Measurements from ENCODE around the gene NEO1.

NEO1 gene

GRCh38 chr15:73331501-73331900 lies 279.2 kb downstream of the NEO1 start:
- H3K9me2 ChIP-seq (replicated peaks; ENCODE audit: insufficient read depth, low read length): no peaks in the 10 kb centered on the region
- H2AFZ ChIP-seq (ENCODE audit: low read depth, low read length, severe bottlenecking): no peak overlapping the region

GRCh38 chr15:73331991-73332925 lies 280.0 kb downstream of the NEO1 start:
- Histone ChIP-seq H3F3A (ENCODE audit: insufficient read depth) (no peaks in the 10 kb centered on the region), H3K9ac (ENCODE audit: low read length) (no peak overlapping the region)

More at GRCh38 chr15:73331501-73331900, 279.2 kb downstream of the NEO1 start:
- no peak overlapping the region for H3K27ac ChIP-seq (ENCODE audit: low read depth, low read length)
- H3K27me3 ChIP-seq (ENCODE audit: low read length): no peaks in the 10 kb centered on the region
- no peaks in the 10 kb centered on the region for H3F3A ChIP-seq (ENCODE audit: insufficient read depth)
- H3K4me3 ChIP-seq (ENCODE audit: insufficient read depth, low read length, poor library complexity, severe bottlenecking): no peak overlapping the region
- H3K9ac ChIP-seq (ENCODE audit: low read length): no peak overlapping the region
- TF ChIP-seq CTCF (IDR thresholded peaks at IDR 0.05; ENCODE audit: insufficient read depth, low read length, poor library complexity, severe bottlenecking) (no peak), EZH2phosphoT487 (conservative IDR thresholded peaks at IDR 0.05; ENCODE audit: low read length) (no peak)
- H3K36me3 ChIP-seq (ENCODE audit: low read length): no peaks in the 10 kb centered on the region
- H3K4me2 ChIP-seq (ENCODE audit: low read depth, low read length, poor library complexity, severe bottlenecking): no peak overlapping the region
- H4K20me1 ChIP-seq (ENCODE audit: low read depth, low read length): no peaks in the 10 kb centered on the region
- H3K79me2 ChIP-seq (ENCODE audit: insufficient read depth, low read length): no peaks in the 10 kb centered on the region
- no peaks in the 10 kb centered on the region for H3K9me3 ChIP-seq (ENCODE audit: insufficient read depth, low read length)

GRCh38 chr15:73333001-73333400 lies 280.7 kb downstream of the NEO1 start:
- TF ChIP-seq EZH2phosphoT487 (conservative IDR thresholded peaks at IDR 0.05; ENCODE audit: low read length): no peak
- no peak for TF ChIP-seq CTCF (IDR thresholded peaks at IDR 0.05; ENCODE audit: insufficient read depth, low read length, poor library complexity, severe bottlenecking)
- no peak overlapping the region for H3K4me3 ChIP-seq (ENCODE audit: insufficient read depth, low read length, poor library complexity, severe bottlenecking)
- no peak overlapping the region for H3K4me2 ChIP-seq (ENCODE audit: low read depth, low read length, poor library complexity, severe bottlenecking)
- no peaks in the 10 kb centered on the region for H3F3A ChIP-seq (ENCODE audit: insufficient read depth)
- no peaks in the 10 kb centered on the region for H4K20me1 ChIP-seq (ENCODE audit: low read depth, low read length)
- no peak overlapping the region for H3K9ac ChIP-seq (ENCODE audit: low read length)
- no peaks in the 10 kb centered on the region for H3K9me2 ChIP-seq (replicated peaks; ENCODE audit: insufficient read depth, low read length)
- no peaks in the 10 kb centered on the region for H3K27me3 ChIP-seq (ENCODE audit: low read length)
- no peaks in the 10 kb centered on the region for H3K9me3 ChIP-seq (ENCODE audit: insufficient read depth, low read length)
- no peak overlapping the region for H2AFZ ChIP-seq (ENCODE audit: low read depth, low read length, severe bottlenecking)
- no peaks in the 10 kb centered on the region for H3K79me2 ChIP-seq (ENCODE audit: insufficient read depth, low read length)
- H3K36me3 ChIP-seq (ENCODE audit: low read length): no peaks in the 10 kb centered on the region
- H3K27ac ChIP-seq (ENCODE audit: low read depth, low read length): no peak overlapping the region

More at GRCh38 chr15:73331991-73332925, 280.0 kb downstream of the NEO1 start:
- Histone ChIP-seq H3K79me2 (ENCODE audit: insufficient read depth, low read length) (no peaks in the 10 kb centered on the region), H3K4me2 (ENCODE audit: low read depth, low read length, poor library complexity, severe bottlenecking) (no peak overlapping the region), H3K27me3 (ENCODE audit: low read length) (no peaks in the 10 kb centered on the region), H3K4me3 (ENCODE audit: insufficient read depth, low read length, poor library complexity, severe bottlenecking) (no peak overlapping the region), H3K9me3 (ENCODE audit: insufficient read depth, low read length) (no peaks in the 10 kb centered on the region), H3K36me3 (ENCODE audit: low read length) (no peaks in the 10 kb centered on the region), H4K20me1 (ENCODE audit: low read depth, low read length) (no peaks in the 10 kb centered on the region), H3K9me2 (replicated peaks; ENCODE audit: insufficient read depth, low read length) (no peaks in the 10 kb centered on the region), H3K27ac (ENCODE audit: low read depth, low read length) (no peak overlapping the region), H2AFZ (ENCODE audit: low read depth, low read length, severe bottlenecking) (no peak overlapping the region)
- TF ChIP-seq EZH2phosphoT487 (conservative IDR thresholded peaks at IDR 0.05; ENCODE audit: low read length): no peak
- TF ChIP-seq CTCF (IDR thresholded peaks at IDR 0.05; ENCODE audit: insufficient read depth, low read length, poor library complexity, severe bottlenecking): no peak
